HCT116 (cell line): Measurements from ENCODE around the gene SPHKAP. TPM values are rescaled to one million over a fixed set of nuclear protein-coding genes. Genes with fewer than 3 reads are reported as not detected.

ENCODE experiments used
- ATAC-seq: fragments of 200-7000 bp; cut with Tn5 transposase; 2 replicates; pipeline ENCODE4 v1.9.1; 2020; ENCODE audit warnings: mild to moderate bottlenecking, moderate library complexity
- BruUV-seq: library from RNA; stranded (reverse); fragments of 400-500 nt; replicated peaks from 2 replicates; lab custom pipeline; 2021; lab: Mats Ljungman, UMichigan
- CTCF ChIA-PET: fragments of 300-600 bp; sonication (Branson Sonifier 250); formaldehyde crosslinking; loops from one replicate; lab custom pipeline; 2021; ENCODE audit warnings: antibody characterized with exemption; lab: Charles Lee
- POLR2A ChIA-PET: fragments of 300-600, 350-600 bp; sonication (Branson Sonifier 250); formaldehyde crosslinking; loops from one replicate; lab custom pipeline; 2021; ENCODE audit warnings: antibody characterized with exemption; lab: Charles Lee
- RAD21 ChIA-PET, 2 experiments: fragments of 300-600 bp; sonication (Branson Sonifier 250); formaldehyde crosslinking; loops; one replicate each; lab custom pipeline; 2023; ENCODE audit warnings: low total read pairs in 2 of 2; ENCODE audit not compliant: uncharacterized antibody in 2 of 2, unreplicated experiment in 2 of 2, low non-redundant PET in 1 of 2; lab: Charles Lee
- DNase-seq: peaks from one replicate; pipeline ENCODE4 v3.0.0-alpha.2; 2010; ENCODE audit warnings: low read depth, low spot score
- H2AFZ ChIP-seq: fragments of 200-600 bp; shearing (Covaris generic), sonication (generic); 2 replicates; pipeline ENCODE4 v1.6.1; 2017; ENCODE audit warnings: low read depth, mixed run types, mixed read lengths, antibody characterized with exemption, low read length; ENCODE audit not compliant: poor library complexity, severe bottlenecking
- H3K27ac ChIP-seq: 2 replicates; pipeline ENCODE4 v1.5.1; 2012; ENCODE audit warnings: low read depth, low read length
- H3K27me3 ChIP-seq: fragments of 200-600 bp; sonication (generic); 2 replicates; pipeline ENCODE4 v1.6.1; 2016; ENCODE audit warnings: mixed run types, low read length, mixed read lengths; ENCODE audit not compliant: insufficient read depth
- H3K36me3 ChIP-seq, 2 experiments: fragments of 200-500 bp in 1 of 2; fragments of 200-600 bp in 1 of 2; sonication (Bioruptor generic) in 1 of 2; sonication (generic) in 1 of 2; 2 replicates each; pipeline versions ENCODE4 v1.5.1 to v1.6.1; 2014 to 2016; ENCODE audit warnings: low read length in 2 of 2, inconsistent platforms in 1 of 2, mixed read lengths in 1 of 2, mixed run types in 1 of 2; ENCODE audit not compliant: insufficient read depth in 2 of 2, control insufficient read depth in 1 of 2
- H3K4me1 ChIP-seq, 2 experiments: fragments of 200-600 bp in 1 of 2; sonication (generic) in 1 of 2; 2 replicates each; pipeline versions ENCODE4 v1.5.1 to v1.6.1; 2012 to 2017; ENCODE audit warnings: low read length in 2 of 2, inconsistent platforms in 1 of 2, mild to moderate bottlenecking in 1 of 2, mixed read lengths in 1 of 2, mixed run types in 1 of 2, moderate library complexity in 1 of 2; ENCODE audit not compliant: insufficient read depth in 2 of 2, control insufficient read depth in 1 of 2
- H3K4me2 ChIP-seq: fragments of 200-600 bp; sonication (generic); 2 replicates; pipeline ENCODE4 v1.6.1; 2017; ENCODE audit warnings: mixed run types, low read length, mixed read lengths
- H3K4me3 ChIP-seq, 2 experiments: fragments of 200-600 bp in 1 of 2; sonication (generic) in 1 of 2; replicated peaks in 1 of 2; 2 replicates each; pipeline ENCODE4 v1.5.1; 2011 to 2016; ENCODE audit warnings: low read length in 2 of 2, control low read depth in 1 of 2, low read depth in 1 of 2, mild to moderate bottlenecking in 1 of 2, mixed read lengths in 1 of 2, mixed run types in 1 of 2
- H3K79me2 ChIP-seq: fragments of 200-600 bp; sonication (generic); 2 replicates; pipeline ENCODE4 v1.6.1; 2017; ENCODE audit warnings: mild to moderate bottlenecking, mixed run types, low read length, moderate library complexity, mixed read lengths; ENCODE audit not compliant: insufficient read depth
- H3K9ac ChIP-seq: fragments of 200-600 bp; sonication (generic); 2 replicates; pipeline ENCODE4 v1.6.1; 2016; ENCODE audit warnings: low read length, mixed read lengths
- H3K9me2 ChIP-seq: fragments of 200-600 bp; sonication (generic), shearing (Covaris generic); 2 replicates; pipeline ENCODE4 v1.6.1; 2017; ENCODE audit warnings: mixed run types, mild to moderate bottlenecking, moderate library complexity; ENCODE audit not compliant: insufficient read depth
- H3K9me3 ChIP-seq, 2 experiments: fragments of 200-500 bp in 1 of 2; fragments of 200-600 bp in 1 of 2; sonication (Bioruptor generic) in 1 of 2; sonication (generic) in 1 of 2; 2 replicates each; pipeline ENCODE4 v1.6.1; 2014 to 2017; ENCODE audit warnings: low read length in 2 of 2, mixed read lengths in 2 of 2, inconsistent platforms in 1 of 2, low read depth in 1 of 2, mild to moderate bottlenecking in 1 of 2, mixed run types in 1 of 2, moderate library complexity in 1 of 2; ENCODE audit not compliant: control insufficient read depth in 1 of 2, insufficient read depth in 1 of 2
- H4K20me1 ChIP-seq: fragments of 200-600 bp; sonication (generic), shearing (Covaris generic); 2 replicates; pipeline ENCODE4 v1.6.1; 2017; ENCODE audit warnings: mixed run types, mild to moderate bottlenecking, moderate library complexity; ENCODE audit not compliant: insufficient read depth
- CBX3 ChIP-seq: IDR thresholded peaks from 2 replicates; pipeline ENCODE4 v1.6.1; 2012; ENCODE audit warnings: low read depth
- EGR1 ChIP-seq: IDR thresholded peaks from 2 replicates; pipeline ENCODE4 v1.6.1; 2012; ENCODE audit warnings: low read depth
- EZH2 ChIP-seq: fragments of 200-600 bp; sonication (generic); IDR thresholded peaks from 2 replicates; pipeline ENCODE4 v1.6.1; 2017; ENCODE audit warnings: antibody characterized with exemption, mixed run types
- FOSL1 ChIP-seq: IDR thresholded peaks from 2 replicates; pipeline ENCODE4 v1.6.1; 2012; ENCODE audit warnings: low read depth
- JUND ChIP-seq: IDR thresholded peaks from 2 replicates; pipeline ENCODE4 v1.6.1; 2012
- POLR2A ChIP-seq: IDR thresholded peaks from 2 replicates; pipeline ENCODE4 v1.7.0; 2011; ENCODE audit warnings: borderline replicate concordance; ENCODE audit not compliant: insufficient read depth, insufficient read length; ENCODE audit errors: extremely low read depth
- POLR2AphosphoS5 ChIP-seq: IDR thresholded peaks from 2 replicates; pipeline ENCODE4 v1.6.1; 2011; ENCODE audit warnings: mild to moderate bottlenecking, low read depth, low read length, moderate library complexity
- SIN3A ChIP-seq: IDR thresholded peaks from 2 replicates; pipeline ENCODE4 v1.6.1; 2012; ENCODE audit warnings: low read depth
- SP1 ChIP-seq: IDR thresholded peaks from 2 replicates; pipeline ENCODE4 v1.6.1; 2012; ENCODE audit warnings: low read depth
- TCF7L2 ChIP-seq: IDR thresholded peaks from 2 replicates; pipeline ENCODE4 v1.7.0; 2011; ENCODE audit warnings: borderline replicate concordance, inconsistent platforms; ENCODE audit not compliant: insufficient read depth, insufficient read length; ENCODE audit errors: extremely low read depth
- YY1 ChIP-seq: IDR thresholded peaks from 2 replicates; pipeline ENCODE4 v1.6.1; 2011; ENCODE audit warnings: low read length, low read depth, moderate library complexity, mild to moderate bottlenecking; ENCODE audit not compliant: insufficient replicate concordance; ENCODE audit errors: extremely low read depth
- intact Hi-C: fragments of 100-400 bp; cut with micrococcal nuclease; formaldehyde crosslinking; loops from 2 replicates; pipeline ENCODE4 v1.10.0; 2022
- total RNA-seq: library from RNA; stranded (reverse); gene quantifications from one replicate; pipeline ENCODE4 v1.2.1, GENCODE V29; 2021; ENCODE audit not compliant: unreplicated experiment
- TF ChIP-seq, protein P1 (sequence below): IDR thresholded peaks from 2 replicates; pipeline ENCODE4 v1.6.1; 2011; ENCODE audit warnings: mild to moderate bottlenecking, low read length, moderate library complexity; ENCODE audit not compliant: insufficient replicate concordance; ENCODE audit errors: extremely low read depth
- TF ChIP-seq, protein P2 (sequence below): IDR thresholded peaks from 2 replicates; pipeline ENCODE4 v1.6.1; 2012
- TF ChIP-seq, protein P3 (sequence below): IDR thresholded peaks from 2 replicates; pipeline ENCODE4 v1.6.1; 2012; ENCODE audit warnings: low read depth

SPHKAP gene
- total RNA-seq, 1 experiment from 2014 or later = not detected

DNA sequence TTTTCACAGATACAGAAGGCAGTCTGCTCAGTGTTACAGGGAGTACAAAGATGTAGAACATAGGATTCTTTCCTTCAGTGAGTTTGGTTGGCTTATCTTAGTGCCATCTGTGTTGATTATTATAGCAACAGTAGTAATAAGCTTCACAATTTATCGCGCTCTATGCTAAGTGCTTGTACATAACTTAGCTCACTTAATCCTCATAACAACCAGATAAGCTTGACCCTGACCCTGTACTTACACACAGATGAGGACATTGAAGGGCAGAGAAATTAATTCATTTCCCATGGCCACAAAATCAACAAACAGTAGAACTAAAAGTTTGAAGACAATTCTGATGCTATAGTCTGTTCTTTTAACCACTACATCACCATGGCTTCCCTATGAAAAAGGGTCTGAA is 121.8 kb downstream of the SPHKAP start:
- DNase-seq = no peak
- no peak for TF ChIP-seq POLR2AphosphoS5
- TF ChIP-seq FOSL1 = no peak
- TF ChIP-seq EZH2 = no peak
- H3K9ac ChIP-seq = no peak overlapping the region
- ChIA-PET RAD21 (no interaction called here), POLR2A (no interaction called here), CTCF (no interaction called here)
- no peaks in the 10 kb centered on the region for H4K20me1 ChIP-seq
- no peak overlapping the region for H3K4me2 ChIP-seq
- no peaks in the 10 kb centered on the region for H3K9me2 ChIP-seq
- no peak overlapping the region for H2AFZ ChIP-seq
- no peaks in the 10 kb centered on the region for H3K79me2 ChIP-seq
- intact Hi-C loops = no loop called here
- H3K27ac ChIP-seq = no peak overlapping the region
- ATAC-seq = no peak
- no peaks in the 10 kb centered on the region for H3K4me1 ChIP-seq
- H3K4me3 ChIP-seq = no peak overlapping the region
- no TSS peak for BruUV-seq
- H3K9me3 ChIP-seq = no peaks in the 10 kb centered on the region
- H3K27me3 ChIP-seq = no peaks in the 10 kb centered on the region
- H3K36me3 ChIP-seq = no peaks in the 10 kb centered on the region

- ATAC-seq (no peak), DNase-seq (no peak)
- Histone ChIP-seq H3K4me1 (no peaks in the 10 kb centered on the region), H3K27me3 (no peaks in the 10 kb centered on the region), H3K9me2 (no peaks in the 10 kb centered on the region), H3K4me3 (no peak overlapping the region), H3K27ac (no peak overlapping the region), H3K36me3 (no peaks in the 10 kb centered on the region), H3K79me2 (no peaks in the 10 kb centered on the region), H2AFZ (no peak overlapping the region), H4K20me1 (no peaks in the 10 kb centered on the region), H3K9ac (no peak overlapping the region), H3K9me3 (no peaks in the 10 kb centered on the region), H3K4me2 (no peak overlapping the region)
- RAD21 ChIA-PET = no interaction called here
- BruUV-seq = no TSS peak
- TF ChIP-seq POLR2AphosphoS5 = no peak
- no peak for TF ChIP-seq EGR1
- TF ChIP-seq, protein P1, sequence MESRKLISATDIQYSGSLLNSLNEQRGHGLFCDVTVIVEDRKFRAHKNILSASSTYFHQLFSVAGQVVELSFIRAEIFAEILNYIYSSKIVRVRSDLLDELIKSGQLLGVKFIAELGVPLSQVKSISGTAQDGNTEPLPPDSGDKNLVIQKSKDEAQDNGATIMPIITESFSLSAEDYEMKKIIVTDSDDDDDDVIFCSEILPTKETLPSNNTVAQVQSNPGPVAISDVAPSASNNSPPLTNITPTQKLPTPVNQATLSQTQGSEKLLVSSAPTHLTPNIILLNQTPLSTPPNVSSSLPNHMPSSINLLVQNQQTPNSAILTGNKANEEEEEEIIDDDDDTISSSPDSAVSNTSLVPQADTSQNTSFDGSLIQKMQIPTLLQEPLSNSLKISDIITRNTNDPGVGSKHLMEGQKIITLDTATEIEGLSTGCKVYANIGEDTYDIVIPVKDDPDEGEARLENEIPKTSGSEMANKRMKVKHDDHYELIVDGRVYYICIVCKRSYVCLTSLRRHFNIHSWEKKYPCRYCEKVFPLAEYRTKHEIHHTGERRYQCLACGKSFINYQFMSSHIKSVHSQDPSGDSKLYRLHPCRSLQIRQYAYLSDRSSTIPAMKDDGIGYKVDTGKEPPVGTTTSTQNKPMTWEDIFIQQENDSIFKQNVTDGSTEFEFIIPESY = no peak
- TF ChIP-seq TCF7L2 = no peak
- TF ChIP-seq, protein P2, sequence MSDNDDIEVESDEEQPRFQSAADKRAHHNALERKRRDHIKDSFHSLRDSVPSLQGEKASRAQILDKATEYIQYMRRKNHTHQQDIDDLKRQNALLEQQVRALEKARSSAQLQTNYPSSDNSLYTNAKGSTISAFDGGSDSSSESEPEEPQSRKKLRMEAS = no peak
- TF ChIP-seq POLR2A = no peak
- TF ChIP-seq SP1 = no peak
- TF ChIP-seq EZH2 = no peak
- no peak for TF ChIP-seq JUND
- no peak for TF ChIP-seq YY1
- no peak for TF ChIP-seq CBX3
- no peak for TF ChIP-seq FOSL1
- TF ChIP-seq SIN3A = no peak
- TF ChIP-seq, protein P3, sequence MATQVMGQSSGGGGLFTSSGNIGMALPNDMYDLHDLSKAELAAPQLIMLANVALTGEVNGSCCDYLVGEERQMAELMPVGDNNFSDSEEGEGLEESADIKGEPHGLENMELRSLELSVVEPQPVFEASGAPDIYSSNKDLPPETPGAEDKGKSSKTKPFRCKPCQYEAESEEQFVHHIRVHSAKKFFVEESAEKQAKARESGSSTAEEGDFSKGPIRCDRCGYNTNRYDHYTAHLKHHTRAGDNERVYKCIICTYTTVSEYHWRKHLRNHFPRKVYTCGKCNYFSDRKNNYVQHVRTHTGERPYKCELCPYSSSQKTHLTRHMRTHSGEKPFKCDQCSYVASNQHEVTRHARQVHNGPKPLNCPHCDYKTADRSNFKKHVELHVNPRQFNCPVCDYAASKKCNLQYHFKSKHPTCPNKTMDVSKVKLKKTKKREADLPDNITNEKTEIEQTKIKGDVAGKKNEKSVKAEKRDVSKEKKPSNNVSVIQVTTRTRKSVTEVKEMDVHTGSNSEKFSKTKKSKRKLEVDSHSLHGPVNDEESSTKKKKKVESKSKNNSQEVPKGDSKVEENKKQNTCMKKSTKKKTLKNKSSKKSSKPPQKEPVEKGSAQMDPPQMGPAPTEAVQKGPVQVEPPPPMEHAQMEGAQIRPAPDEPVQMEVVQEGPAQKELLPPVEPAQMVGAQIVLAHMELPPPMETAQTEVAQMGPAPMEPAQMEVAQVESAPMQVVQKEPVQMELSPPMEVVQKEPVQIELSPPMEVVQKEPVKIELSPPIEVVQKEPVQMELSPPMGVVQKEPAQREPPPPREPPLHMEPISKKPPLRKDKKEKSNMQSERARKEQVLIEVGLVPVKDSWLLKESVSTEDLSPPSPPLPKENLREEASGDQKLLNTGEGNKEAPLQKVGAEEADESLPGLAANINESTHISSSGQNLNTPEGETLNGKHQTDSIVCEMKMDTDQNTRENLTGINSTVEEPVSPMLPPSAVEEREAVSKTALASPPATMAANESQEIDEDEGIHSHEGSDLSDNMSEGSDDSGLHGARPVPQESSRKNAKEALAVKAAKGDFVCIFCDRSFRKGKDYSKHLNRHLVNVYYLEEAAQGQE = no peak
- POLR2A ChIA-PET = no interaction called here
- intact Hi-C loops = no loop called here
- CTCF ChIA-PET = no interaction called here
Observed at GRCh38 chr2:228056293-228057097, 125.0 kb downstream of the SPHKAP start.
